GM21390 (cell line): ENCODE data around the gene DOCK1.
"Not testable (repeated sequence)": the region's sequence is repeated elsewhere in the genome, so short reads cannot be mapped to it uniquely, and the experiment has no call there.

ENCODE experiments used
- ATAC-seq: cut with Tn5 transposase; IDR thresholded peaks from one replicate; pipeline ENCODE4 v1.9.1; 2021; ENCODE audit not compliant: unreplicated experiment

Gene DOCK1

GRCh38 chr10:126902157-126902556, 3.1 kb upstream of the DOCK1 start:
- ATAC-seq = no peak

DNA sequence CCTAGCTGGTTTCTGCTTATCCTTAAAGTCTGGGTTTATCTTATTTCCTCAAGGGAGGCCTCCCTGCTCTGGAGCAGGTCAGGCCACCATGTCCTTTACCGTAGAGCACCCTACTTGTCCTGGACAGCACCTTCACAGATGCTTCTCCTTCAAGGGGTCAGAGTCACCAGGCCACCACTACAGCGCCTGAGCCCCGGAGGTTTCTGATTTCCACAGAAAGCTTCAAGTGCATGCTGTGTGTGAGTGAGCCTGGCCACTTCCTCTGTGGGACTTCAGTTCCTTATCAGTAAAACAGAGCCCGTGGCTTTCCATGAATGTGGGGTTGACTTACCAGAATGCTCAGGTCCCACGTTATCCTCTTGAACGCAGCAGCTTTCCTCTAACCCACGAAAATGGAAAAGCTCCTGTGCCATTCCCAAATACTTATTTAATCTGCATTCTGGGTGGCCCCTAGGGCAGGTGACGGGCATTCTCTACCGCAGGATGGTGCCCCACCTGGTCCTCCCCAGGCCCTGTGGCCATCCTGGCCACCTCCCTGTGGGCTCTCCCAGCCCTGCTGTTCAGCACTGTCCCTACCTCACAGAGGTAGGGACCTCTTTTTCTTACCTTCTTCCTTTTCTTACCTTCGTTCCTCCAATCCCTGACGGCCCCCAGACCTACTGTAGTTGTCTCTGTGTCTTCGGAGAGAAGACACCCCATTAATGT, 1.4 kb upstream of the DOCK1 start:
- no peak for ATAC-seq

DNA sequence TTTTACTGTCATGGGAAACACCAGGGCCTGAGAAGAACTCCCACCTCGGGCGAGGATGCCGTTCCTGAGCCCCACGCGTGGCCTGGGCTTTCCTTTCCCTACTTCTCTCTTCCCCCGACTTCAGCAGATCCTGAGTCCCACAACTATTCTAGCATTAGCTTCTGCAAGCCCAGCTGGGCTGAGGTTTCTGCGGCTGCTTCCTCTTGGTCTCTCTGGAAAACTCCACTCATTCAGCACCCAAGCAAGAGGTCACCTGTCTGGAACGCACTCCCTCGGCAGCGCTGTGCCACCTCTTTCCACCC, 761 bp upstream of the DOCK1 start:
- no peak for ATAC-seq

- ATAC-seq = no peak
Measured at GRCh38 chr10:126905776-126906703, 812 bp downstream of the DOCK1 start.

DNA sequence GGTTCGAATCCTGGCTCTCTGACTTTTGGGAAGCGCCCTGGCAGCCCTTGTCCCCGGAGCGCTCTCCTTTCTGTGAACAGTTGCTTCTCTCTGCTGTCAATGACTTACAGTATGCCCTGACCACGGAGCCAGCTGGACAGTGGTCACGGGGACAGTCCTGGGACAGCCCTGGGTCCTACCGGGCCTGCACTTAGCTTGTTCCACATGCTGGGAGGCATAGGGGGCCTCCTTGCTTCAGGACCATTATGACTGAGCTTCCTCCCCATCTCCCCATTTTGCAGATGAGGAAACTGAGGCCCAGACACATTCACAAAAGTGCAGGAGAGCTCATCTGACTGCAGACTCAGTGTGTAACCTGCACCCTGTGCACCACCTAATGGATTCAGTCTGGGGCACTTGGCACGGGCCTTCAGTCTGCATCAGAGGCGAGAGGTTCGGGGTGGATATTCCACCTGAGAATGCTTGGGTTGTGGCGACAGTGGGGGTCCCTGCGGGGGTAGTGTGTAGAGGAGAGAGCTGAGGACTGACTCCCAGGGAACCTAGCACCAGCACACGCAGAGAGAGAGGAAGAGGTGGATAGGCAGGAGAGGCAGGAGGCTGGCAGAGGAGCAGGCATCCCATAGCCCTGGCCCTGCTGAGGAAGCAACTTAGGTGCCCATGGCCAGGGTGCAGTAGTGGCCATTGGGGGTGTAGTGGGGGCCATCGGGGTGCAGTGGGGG, 1.6 kb downstream of the DOCK1 start:
- no peak for ATAC-seq

DNA sequence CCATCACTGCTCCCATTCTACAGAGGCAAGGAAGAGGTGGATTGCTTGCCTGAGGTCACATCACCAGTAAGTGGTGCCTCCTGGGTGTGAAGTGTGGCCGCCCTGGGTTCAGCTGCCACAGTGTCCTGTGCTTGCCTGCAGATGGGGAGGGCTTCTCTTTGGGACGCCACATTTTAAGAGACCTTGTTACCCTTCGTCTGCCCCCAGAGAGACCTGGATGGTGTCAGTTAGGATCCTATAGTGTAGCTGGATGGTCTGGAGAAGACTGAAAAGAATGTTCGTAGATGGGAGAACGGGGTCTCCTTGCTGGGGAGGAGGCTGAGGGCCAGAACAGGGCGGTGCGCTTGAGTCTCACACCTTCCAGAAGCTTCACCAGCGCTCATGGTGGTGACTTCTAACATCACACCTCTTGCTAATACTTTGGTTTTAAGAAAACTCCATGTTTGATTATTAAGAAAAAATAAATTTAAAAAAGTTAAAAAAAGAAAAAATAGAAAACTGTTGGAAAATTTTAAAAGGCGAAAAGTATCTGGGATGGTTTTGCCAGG, 2.3 kb downstream of the DOCK1 start:
- ATAC-seq = no peak

- no peak for ATAC-seq
Measured at GRCh38 chr10:126908225-126908624, 3.0 kb downstream of the DOCK1 start.

DNA sequence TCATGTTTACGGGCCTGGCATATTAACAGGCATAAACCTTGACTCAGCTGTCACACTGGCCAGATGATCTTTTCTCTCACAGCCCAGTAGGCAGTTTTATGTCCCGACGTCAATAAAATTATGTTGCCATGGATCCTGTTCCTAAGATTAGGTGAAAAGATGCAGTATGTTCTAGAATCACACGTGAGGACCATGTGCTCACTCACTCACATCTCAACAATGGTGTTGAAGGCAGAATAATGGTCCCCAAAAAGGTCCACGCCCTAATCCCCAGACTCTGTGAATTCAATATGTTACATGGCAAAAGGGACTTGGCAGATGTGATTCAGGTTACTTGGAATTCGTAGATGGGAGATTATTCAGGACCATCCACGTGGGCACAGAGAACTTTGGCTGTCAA, 3.5 kb downstream of the DOCK1 start:
- ATAC-seq = no peak

- ATAC-seq = no peak
Measured at GRCh38 chr10:126909147-126909546, 3.9 kb downstream of the DOCK1 start.

GRCh38 chr10:126910196-126910595, 5.0 kb downstream of the DOCK1 start:
- ATAC-seq = no peak

DNA sequence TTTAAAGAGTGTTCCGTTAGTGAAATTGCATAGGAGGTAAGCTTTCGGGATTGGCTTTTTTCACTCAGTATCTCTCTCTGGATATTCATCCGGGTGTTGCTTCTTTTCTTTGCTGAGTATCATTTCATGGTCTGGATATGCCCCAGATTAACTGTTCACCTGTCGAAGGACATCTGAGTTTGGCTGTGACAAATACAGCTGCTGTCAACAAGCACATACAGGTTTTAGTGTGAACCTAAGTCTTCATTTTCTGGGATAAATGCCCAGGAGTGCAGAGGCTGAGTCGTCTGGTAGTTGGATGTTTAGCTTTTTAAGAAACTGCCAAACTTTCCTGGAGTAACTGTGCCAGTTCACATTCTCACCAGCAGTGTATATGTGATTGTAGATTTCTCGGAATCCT, 5.6 kb downstream of the DOCK1 start:
- no peak for ATAC-seq

- ATAC-seq = no peak
Measured at GRCh38 chr10:126911301-126911700, 6.1 kb downstream of the DOCK1 start.

DNA sequence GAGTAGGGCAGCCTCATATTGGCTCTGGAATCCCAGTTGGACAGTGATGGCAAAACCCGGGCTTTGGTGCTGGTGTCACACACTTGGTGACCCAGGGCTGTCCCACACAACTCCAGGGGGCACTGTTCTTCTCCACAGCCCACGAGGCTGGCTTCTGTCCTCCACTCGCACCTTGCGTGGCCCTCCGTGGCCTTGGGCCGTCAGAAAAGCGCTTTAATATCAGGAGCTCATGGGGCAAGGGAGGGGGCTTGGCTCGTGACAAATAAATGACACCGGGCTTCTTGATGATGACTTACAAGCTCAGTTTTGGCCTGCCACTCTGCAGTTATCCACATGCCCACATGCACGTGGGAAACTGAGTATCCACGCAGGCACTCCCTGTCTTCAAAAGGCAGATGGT, 8.1 kb downstream of the DOCK1 start:
- ATAC-seq = no peak

DNA sequence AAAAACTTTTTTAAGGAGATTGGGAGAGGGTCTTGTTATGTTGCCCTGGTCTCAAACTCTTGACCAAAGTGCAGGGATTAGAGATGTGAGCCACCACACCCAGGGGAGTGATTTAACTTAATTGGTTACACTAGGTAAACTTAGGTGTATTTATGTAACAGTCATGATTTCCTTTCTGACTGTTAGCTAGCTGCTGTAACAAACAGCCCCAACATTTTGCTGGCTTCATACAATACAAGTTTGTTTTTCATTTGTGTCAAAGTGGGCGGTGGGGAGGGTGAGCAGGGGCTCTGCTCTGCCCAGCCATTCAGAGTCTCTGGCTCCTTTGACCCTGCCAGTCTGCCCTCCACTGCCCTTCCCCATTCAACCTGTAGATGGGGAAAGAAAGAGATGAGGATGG, 9.3 kb downstream of the DOCK1 start:
- ATAC-seq = no peak

GRCh38 chr10:126916952-126917351, 11.7 kb downstream of the DOCK1 start:
- ATAC-seq = not testable (repeated sequence)

- no peak for ATAC-seq
Measured at GRCh38 chr10:126917375-126917774, 12.1 kb downstream of the DOCK1 start.

DNA sequence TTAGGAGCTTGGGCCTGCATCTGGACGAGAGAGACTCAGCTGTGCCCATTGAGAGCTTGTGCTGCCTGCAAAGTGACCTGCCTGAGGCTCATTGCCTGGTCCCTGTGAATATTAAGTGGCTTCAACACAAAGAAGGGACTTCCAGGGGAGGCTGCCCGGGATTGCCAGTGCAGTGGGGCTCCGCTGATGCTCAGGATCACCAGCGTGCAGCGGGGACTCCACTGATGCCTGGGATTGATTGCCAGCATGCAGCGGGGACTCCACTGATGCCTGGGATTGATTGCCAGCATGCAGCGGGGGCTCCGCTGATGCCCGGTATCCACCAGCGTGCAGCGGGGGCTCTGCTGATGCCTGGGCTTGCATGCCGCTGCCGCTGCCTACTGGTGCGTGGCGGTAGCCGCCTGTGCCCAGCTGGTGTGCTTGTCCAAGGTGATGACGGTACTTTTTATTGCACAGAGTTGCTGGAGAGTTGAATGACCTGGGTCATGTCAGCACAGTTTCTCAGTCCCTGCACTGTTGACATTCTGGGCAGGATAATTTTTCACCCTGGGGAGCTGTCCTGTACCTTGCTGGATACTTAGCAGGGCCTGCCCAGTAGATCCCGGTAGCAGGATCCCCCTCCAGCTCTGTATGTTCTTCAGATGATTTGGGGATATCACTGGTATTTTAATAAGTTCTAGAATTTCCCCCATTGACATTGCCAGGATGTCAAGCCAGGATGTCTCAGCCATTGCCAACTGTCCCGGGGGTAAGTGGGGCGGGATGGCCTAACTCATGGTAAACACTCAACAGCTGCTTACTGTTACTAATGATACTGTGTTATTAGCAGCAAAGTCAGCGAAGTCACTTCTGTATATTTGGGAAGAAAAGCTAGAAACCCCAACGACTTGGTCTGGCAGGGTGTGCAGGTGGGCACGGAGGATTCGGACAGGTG, 13.0 kb downstream of the DOCK1 start:
- ATAC-seq = no peak

- ATAC-seq = no peak
Measured at GRCh38 chr10:126919426-126919825, 14.2 kb downstream of the DOCK1 start.

- no peak for ATAC-seq
Measured at GRCh38 chr10:126921162-126921561, 15.9 kb downstream of the DOCK1 start.

DNA sequence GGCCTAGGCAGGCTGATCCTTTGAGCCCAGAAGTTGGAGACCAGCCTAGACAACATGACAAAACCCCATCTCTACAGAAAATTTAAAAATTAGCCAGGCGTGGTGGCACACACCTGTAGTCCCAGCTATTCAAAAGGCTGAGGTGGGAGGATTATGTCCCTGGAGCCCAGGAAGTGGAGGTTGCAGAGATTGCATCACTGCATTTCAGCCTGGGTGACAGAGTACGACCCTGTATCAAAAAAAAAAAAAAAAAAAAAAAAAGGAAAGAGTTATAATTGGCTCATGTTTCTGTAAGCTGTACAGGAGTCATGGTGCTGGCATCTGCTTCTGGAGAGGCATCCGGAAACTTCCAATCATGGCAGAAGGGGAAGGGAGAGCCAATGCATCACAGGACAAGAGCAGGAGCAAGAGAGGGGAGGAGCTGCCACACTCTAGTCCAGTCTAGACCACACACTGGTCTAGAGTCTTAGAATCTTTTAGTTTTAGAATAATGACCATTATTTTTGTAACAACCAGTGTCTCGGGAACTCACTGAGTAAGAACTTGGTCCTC, 16.8 kb downstream of the DOCK1 start:
- no peak for ATAC-seq
